ENCODE measurements around the gene SH2D2A. TPM values are rescaled to one million over a fixed set of nuclear protein-coding genes. Genes with fewer than 3 reads are reported as not detected.

SH2D2A gene
- total RNA-seq, 1 donor from 2014 or later = not detected

GRCh38 chr1:156844102-156844501, 27.5 kb upstream of the SH2D2A start:
- Mint-ChIP-seq H3K4me1 (ENCODE audit: low read depth) (peaks cover 3% of the 10 kb centered on the region), H3K36me3 (ENCODE audit: low read depth) (peaks cover 2% of the 10 kb centered on the region), H3K9me3 (ENCODE audit: low read depth) (no peaks in the 10 kb centered on the region), H3K27me3 (ENCODE audit: low read depth) (peaks cover 55% of the 10 kb centered on the region), H3K4me3 (ENCODE audit: unreplicated experiment) (no peak overlapping the region), H3K27ac (ENCODE audit: unreplicated experiment) (no peak overlapping the region)
- TF ChIP-seq, protein P1, sequence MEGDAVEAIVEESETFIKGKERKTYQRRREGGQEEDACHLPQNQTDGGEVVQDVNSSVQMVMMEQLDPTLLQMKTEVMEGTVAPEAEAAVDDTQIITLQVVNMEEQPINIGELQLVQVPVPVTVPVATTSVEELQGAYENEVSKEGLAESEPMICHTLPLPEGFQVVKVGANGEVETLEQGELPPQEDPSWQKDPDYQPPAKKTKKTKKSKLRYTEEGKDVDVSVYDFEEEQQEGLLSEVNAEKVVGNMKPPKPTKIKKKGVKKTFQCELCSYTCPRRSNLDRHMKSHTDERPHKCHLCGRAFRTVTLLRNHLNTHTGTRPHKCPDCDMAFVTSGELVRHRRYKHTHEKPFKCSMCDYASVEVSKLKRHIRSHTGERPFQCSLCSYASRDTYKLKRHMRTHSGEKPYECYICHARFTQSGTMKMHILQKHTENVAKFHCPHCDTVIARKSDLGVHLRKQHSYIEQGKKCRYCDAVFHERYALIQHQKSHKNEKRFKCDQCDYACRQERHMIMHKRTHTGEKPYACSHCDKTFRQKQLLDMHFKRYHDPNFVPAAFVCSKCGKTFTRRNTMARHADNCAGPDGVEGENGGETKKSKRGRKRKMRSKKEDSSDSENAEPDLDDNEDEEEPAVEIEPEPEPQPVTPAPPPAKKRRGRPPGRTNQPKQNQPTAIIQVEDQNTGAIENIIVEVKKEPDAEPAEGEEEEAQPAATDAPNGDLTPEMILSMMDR (IDR thresholded peaks at IDR 0.05) = no peak
- DNase-seq (ENCODE audit: low spot score) = no peak

DNA sequence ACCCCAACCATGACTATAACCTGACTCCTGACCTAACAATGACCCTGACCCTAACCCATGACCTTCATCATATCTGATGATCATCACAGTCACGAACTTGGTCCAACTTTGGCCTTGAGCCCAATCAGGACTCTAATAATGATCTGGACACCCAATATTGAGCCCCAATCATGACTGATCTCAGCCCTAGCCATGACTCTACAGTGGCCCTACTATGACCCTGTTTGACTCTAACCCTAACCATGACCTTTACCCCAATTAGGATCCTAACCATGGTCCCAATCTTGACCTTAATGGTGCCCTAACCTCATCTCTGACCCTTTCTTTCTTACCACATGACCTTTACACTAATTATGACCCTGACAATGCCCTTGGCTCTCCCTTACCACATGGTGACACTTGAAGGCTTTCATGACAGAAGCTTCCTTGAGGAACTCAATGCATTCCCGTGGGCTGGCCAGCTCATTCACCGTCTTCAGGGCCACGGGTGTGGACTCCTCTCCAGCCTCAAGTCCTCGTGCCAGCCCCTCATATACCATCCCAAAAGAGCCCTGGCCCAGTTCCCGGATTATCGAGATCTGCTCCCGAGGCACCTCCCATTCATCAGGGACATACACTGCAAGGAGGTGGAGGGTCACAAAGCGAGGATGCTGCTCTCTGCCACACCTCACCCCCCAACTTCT, 26.1 kb upstream of the SH2D2A start:
- DNase-seq (ENCODE audit: low spot score) = peak; percentile 72
- no peak overlapping the region for H3K4me3 Mint-ChIP-seq (ENCODE audit: unreplicated experiment)
- H3K9me3 Mint-ChIP-seq (ENCODE audit: low read depth) = no peaks in the 10 kb centered on the region
- H3K4me1 Mint-ChIP-seq (ENCODE audit: low read depth) = peaks cover 3% of the 10 kb centered on the region
- H3K36me3 Mint-ChIP-seq (ENCODE audit: low read depth) = peaks cover 2% of the 10 kb centered on the region
- TF ChIP-seq, protein P1 (IDR thresholded peaks at IDR 0.05) = no peak
- no peak overlapping the region for H3K27ac Mint-ChIP-seq (ENCODE audit: unreplicated experiment)
- H3K27me3 Mint-ChIP-seq (ENCODE audit: low read depth) = peaks cover 51% of the 10 kb centered on the region

GRCh38 chr1:156841295-156841855, 24.7 kb upstream of the SH2D2A start:
- Mint-ChIP-seq H3K4me1 (ENCODE audit: low read depth) (peaks cover 3% of the 10 kb centered on the region), H3K27me3 (ENCODE audit: low read depth) (peaks cover 51% of the 10 kb centered on the region), H3K27ac (ENCODE audit: unreplicated experiment) (no peak overlapping the region), H3K36me3 (ENCODE audit: low read depth) (peaks cover 2% of the 10 kb centered on the region), H3K9me3 (ENCODE audit: low read depth) (no peaks in the 10 kb centered on the region), H3K4me3 (ENCODE audit: unreplicated experiment) (no peak overlapping the region)
- peak; percentile 76 for DNase-seq (ENCODE audit: low spot score)
- TF ChIP-seq, protein P1 (IDR thresholded peaks at IDR 0.05) = no peak

- Mint-ChIP-seq H3K9me3 (ENCODE audit: low read depth) (no peaks in the 10 kb centered on the region), H3K4me3 (ENCODE audit: unreplicated experiment) (no peak overlapping the region), H3K36me3 (ENCODE audit: low read depth) (peaks cover 2% of the 10 kb centered on the region), H3K27me3 (ENCODE audit: low read depth) (peaks cover 51% of the 10 kb centered on the region), H3K4me1 (ENCODE audit: low read depth) (peaks cover 3% of the 10 kb centered on the region), H3K27ac (ENCODE audit: unreplicated experiment) (no peak overlapping the region)
- DNase-seq (ENCODE audit: low spot score) = peak; percentile 77
- TF ChIP-seq, protein P1 (IDR thresholded peaks at IDR 0.05) = no peak
Observed at GRCh38 chr1:156840898-156841279, 24.2 kb upstream of the SH2D2A start.

DNA sequence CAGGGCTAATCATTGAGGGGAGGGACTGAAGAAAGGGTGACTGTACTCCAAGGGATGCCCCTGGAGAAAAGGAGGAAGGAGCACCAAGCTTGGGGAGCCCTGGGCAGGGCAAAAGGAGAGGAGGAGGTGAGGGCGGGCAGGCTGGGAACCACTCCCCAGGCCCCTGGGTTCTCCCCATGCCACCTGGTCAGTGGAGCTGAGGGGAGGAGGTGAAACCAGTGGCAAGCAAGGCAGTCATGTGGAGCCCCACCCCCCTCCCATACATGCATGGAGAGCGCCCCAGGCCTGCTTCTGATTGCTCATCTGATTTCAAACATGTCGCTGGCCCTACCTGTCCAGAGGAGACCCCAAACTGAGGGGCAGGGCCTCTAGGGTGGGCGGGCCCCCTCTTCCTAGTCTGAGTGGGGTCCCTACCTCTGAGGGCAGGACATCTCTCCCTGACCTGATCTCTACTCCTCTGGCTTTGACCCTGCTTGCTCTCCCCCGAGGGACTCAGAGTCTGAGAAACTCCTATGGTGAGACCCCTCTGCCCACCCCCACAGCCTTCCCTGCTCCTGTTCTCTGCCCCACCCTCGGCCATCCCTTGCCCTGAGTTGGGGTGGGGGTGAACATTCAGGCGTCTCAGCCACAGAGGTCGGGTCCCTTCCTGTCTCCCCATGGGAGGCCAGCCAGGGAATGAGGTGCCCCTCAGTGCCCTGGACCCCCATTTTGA, 23.7 kb upstream of the SH2D2A start:
- peak; percentile 63 for DNase-seq (ENCODE audit: low spot score)
- Mint-ChIP-seq H3K4me3 (ENCODE audit: unreplicated experiment) (no peak overlapping the region), H3K27me3 (ENCODE audit: low read depth) (peaks cover 52% of the 10 kb centered on the region), H3K9me3 (ENCODE audit: low read depth) (no peaks in the 10 kb centered on the region), H3K36me3 (ENCODE audit: low read depth) (peaks cover 2% of the 10 kb centered on the region), H3K27ac (ENCODE audit: unreplicated experiment) (no peak overlapping the region), H3K4me1 (ENCODE audit: low read depth) (no peaks in the 10 kb centered on the region)
- TF ChIP-seq, protein P1 (IDR thresholded peaks at IDR 0.05) = no peak
